Activated B cell treated with CpG ODN at 0.5 μM for 24 hours (primary cell): Measurements from ENCODE around the gene ABITRAM. TPM values are rescaled to one million over a fixed set of nuclear protein-coding genes. Genes with fewer than 3 reads are reported as not detected.

Experiments used
- ATAC-seq: fragments of 200-7000 bp; cut with Tn5 transposase; one replicate; pipeline ENCODE4 v1.10.0; 2021; ENCODE audit warnings: low read depth, mild to moderate bottlenecking, moderate library complexity
- CTCF ChIA-PET: fragments of 350-600 bp; sonication (Branson Sonifier 250); formaldehyde crosslinking; loops from one replicate; lab custom pipeline; 2021; ENCODE audit warnings: antibody characterized with exemption; lab: Charles Lee
- POLR2A ChIA-PET: fragments of 350-600 bp; sonication (Branson Sonifier 250); formaldehyde crosslinking; loops from one replicate; lab custom pipeline; 2021; ENCODE audit warnings: antibody characterized with exemption; lab: Charles Lee
- DNase-seq: peaks from one replicate; pipeline ENCODE4 v3.0.0; 2022
- H3K27ac Mint-ChIP-seq: one replicate; pipeline ENCODE4 v1.8.0; 2020; ENCODE audit warnings: mixed read lengths
- H3K27me3 Mint-ChIP-seq: one replicate; pipeline ENCODE4 v1.8.0; 2021; ENCODE audit warnings: mixed read lengths
- H3K36me3 Mint-ChIP-seq: one replicate; pipeline ENCODE4 v1.8.0; 2021; ENCODE audit warnings: low read depth, mixed read lengths
- H3K4me1 Mint-ChIP-seq: one replicate; pipeline ENCODE4 v1.8.0; 2021; ENCODE audit warnings: mixed read lengths
- H3K4me3 Mint-ChIP-seq: one replicate; pipeline ENCODE4 v1.8.0; 2020; ENCODE audit warnings: mild to moderate bottlenecking, mixed read lengths
- H3K9me3 Mint-ChIP-seq: one replicate; pipeline ENCODE4 v1.8.0; 2020; ENCODE audit warnings: mixed read lengths
- intact Hi-C: fragments of 100-400 bp; cut with micrococcal nuclease; formaldehyde crosslinking; loops from one replicate; pipeline ENCODE4 v1.15.1; 2024
- total RNA-seq: library from RNA; stranded (reverse); gene quantifications from 2 replicates; pipeline ENCODE4 v1.2.3, GENCODE V29; 2022
- TF ChIP-seq, protein P1 (sequence below): fragments of 200-600 bp; IDR thresholded peaks from one replicate; pipeline ENCODE4 v1.8.0; 2022; ENCODE audit warnings: antibody characterized with exemption, mild to moderate bottlenecking

Gene ABITRAM
- total RNA-seq, 1 donor from 2014 or later, result 6.4 TPM

DNA sequence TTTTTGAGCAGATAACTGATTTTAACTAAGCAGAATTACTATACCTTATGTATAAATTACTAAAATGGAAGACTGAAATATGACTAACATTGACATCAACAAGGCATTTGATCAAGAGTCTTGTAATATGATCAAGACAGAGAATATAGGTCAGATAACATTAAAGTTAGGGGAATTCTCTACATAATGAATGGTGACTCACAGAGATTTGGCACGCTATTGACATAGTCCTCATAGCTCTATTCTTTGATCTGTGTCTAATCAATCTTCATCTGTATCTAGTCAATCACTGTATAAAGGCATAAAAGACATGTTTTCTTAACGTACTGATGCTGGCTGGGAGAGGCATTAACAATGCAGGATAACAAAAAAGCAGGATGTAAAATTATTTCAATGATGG, 17.4 kb downstream of the ABITRAM start:
- ChIA-PET CTCF (interaction anchor here (0.7 kb wide), 1 partner anchor 11 kb away, joined by 3 read pairs; no protein-coding TSS in a partner anchor), POLR2A (no interaction called here)
- H3K27me3 Mint-ChIP-seq, result no peaks in the 10 kb centered on the region
- ATAC-seq (no peak), DNase-seq (no peak)
- no peaks in the 10 kb centered on the region for H3K36me3 Mint-ChIP-seq
- TF ChIP-seq, protein P1, sequence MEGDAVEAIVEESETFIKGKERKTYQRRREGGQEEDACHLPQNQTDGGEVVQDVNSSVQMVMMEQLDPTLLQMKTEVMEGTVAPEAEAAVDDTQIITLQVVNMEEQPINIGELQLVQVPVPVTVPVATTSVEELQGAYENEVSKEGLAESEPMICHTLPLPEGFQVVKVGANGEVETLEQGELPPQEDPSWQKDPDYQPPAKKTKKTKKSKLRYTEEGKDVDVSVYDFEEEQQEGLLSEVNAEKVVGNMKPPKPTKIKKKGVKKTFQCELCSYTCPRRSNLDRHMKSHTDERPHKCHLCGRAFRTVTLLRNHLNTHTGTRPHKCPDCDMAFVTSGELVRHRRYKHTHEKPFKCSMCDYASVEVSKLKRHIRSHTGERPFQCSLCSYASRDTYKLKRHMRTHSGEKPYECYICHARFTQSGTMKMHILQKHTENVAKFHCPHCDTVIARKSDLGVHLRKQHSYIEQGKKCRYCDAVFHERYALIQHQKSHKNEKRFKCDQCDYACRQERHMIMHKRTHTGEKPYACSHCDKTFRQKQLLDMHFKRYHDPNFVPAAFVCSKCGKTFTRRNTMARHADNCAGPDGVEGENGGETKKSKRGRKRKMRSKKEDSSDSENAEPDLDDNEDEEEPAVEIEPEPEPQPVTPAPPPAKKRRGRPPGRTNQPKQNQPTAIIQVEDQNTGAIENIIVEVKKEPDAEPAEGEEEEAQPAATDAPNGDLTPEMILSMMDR, result no peak
- H3K9me3 Mint-ChIP-seq, result no peaks in the 10 kb centered on the region
- intact Hi-C loops, result loop anchor here (5.0 to 10.0 kb wide), 3 partner anchors 177 to 1484 kb away; no protein-coding TSS in a partner anchor
- H3K4me1 Mint-ChIP-seq, result no peaks in the 10 kb centered on the region
- H3K27ac Mint-ChIP-seq, result no peak overlapping the region
- H3K4me3 Mint-ChIP-seq, result no peak overlapping the region

- no peaks in the 10 kb centered on the region for H3K4me1 Mint-ChIP-seq
- no peak for ATAC-seq
- POLR2A ChIA-PET, result interaction anchor here (0.5 to 0.6 kb wide), 2 partner anchors 21 to 497 kb away, joined by 4 to 5 read pairs; no protein-coding TSS in a partner anchor
- CTCF ChIA-PET, result interaction anchor here (0.6 to 1.6 kb wide), 9 partner anchors 8 to 1498 kb away, joined by 3 to 7 read pairs (median 5); no protein-coding TSS in a partner anchor
- H3K4me3 Mint-ChIP-seq, result no peak overlapping the region
- intact Hi-C loops, result loop anchor here (1.0 to 10.0 kb wide), 4 partner anchors 20 to 1487 kb away; partner anchors contain the start of genes ABITRAM and ELP1
- DNase-seq, result no peak
- TF ChIP-seq, protein P1, result peak; percentile 41
- no peak overlapping the region for H3K27ac Mint-ChIP-seq
- H3K9me3 Mint-ChIP-seq, result no peaks in the 10 kb centered on the region
- no peaks in the 10 kb centered on the region for H3K36me3 Mint-ChIP-seq
- H3K27me3 Mint-ChIP-seq, result no peaks in the 10 kb centered on the region
Observed at GRCh38 chr9:108953983-108954574, 19.9 kb downstream of the ABITRAM start.

- Mint-ChIP-seq H3K27ac (no peak overlapping the region), H3K27me3 (no peaks in the 10 kb centered on the region), H3K4me1 (no peaks in the 10 kb centered on the region), H3K4me3 (no peak overlapping the region), H3K9me3 (no peaks in the 10 kb centered on the region), H3K36me3 (no peaks in the 10 kb centered on the region)
- DNase-seq, result no peak
- TF ChIP-seq, protein P1, result no peak
- ChIA-PET POLR2A (no interaction called here), CTCF (no interaction called here)
- no peak for ATAC-seq
- intact Hi-C loops, result loop anchor here (10.0 kb wide), 1 partner anchor 181 kb away; no protein-coding TSS in a partner anchor
Observed at GRCh38 chr9:108956022-108956630, 21.9 kb downstream of the ABITRAM start.

GRCh38 chr9:108956631-108957026, 22.4 kb downstream of the ABITRAM start:
- POLR2A ChIA-PET, result no interaction called here
- Mint-ChIP-seq H3K27ac (no peak overlapping the region), H3K36me3 (no peaks in the 10 kb centered on the region), H3K4me3 (no peak overlapping the region), H3K9me3 (no peaks in the 10 kb centered on the region), H3K27me3 (no peaks in the 10 kb centered on the region), H3K4me1 (no peaks in the 10 kb centered on the region)
- CTCF ChIA-PET, result no interaction called here
- no peak for DNase-seq
- no peak for ATAC-seq
- TF ChIP-seq, protein P1, result no peak
- intact Hi-C loops, result loop anchor here (10.0 kb wide), 1 partner anchor 182 kb away; no protein-coding TSS in a partner anchor

GRCh38 chr9:108960331-108960730, 26.1 kb downstream of the ABITRAM start:
- Mint-ChIP-seq H3K27me3 (no peaks in the 10 kb centered on the region), H3K9me3 (no peaks in the 10 kb centered on the region), H3K27ac (no peak overlapping the region), H3K4me3 (no peak overlapping the region), H3K4me1 (no peaks in the 10 kb centered on the region), H3K36me3 (no peaks in the 10 kb centered on the region)
- ChIA-PET CTCF (interaction anchor here (0.6 kb wide), 1 partner anchor 451 kb away, joined by 3 read pairs; no protein-coding TSS in a partner anchor), POLR2A (no interaction called here)
- no peak for DNase-seq
- no peak for ATAC-seq
- intact Hi-C loops, result no loop called here
- TF ChIP-seq, protein P1, result no peak
